Endothelial cell of umbilical vein (primary cell): ENCODE measurements around the gene PLXDC2.

Source experiments
- EZH2 ChIP-seq: IDR thresholded peaks from 2 replicates; pipeline ENCODE4 v1.6.1; 2012; ENCODE audit warnings: borderline replicate concordance, low read depth, mild to moderate bottlenecking, moderate library complexity, low read length, inconsistent platforms; ENCODE audit not compliant: severe bottlenecking
- GATA2 ChIP-seq: IDR thresholded peaks from 2 replicates; pipeline ENCODE4 v1.7.0; 2011; ENCODE audit warnings: low read depth, mild to moderate bottlenecking, moderate library complexity, mixed read lengths, low read length; ENCODE audit not compliant: insufficient read length, insufficient read depth
- JUN ChIP-seq: IDR thresholded peaks from 2 replicates; pipeline ENCODE4 v1.6.1; 2011; ENCODE audit warnings: borderline replicate concordance, low read depth; ENCODE audit not compliant: insufficient read length, insufficient read depth
- MAX ChIP-seq: IDR thresholded peaks from 2 replicates; pipeline ENCODE4 v1.6.1; 2011; ENCODE audit not compliant: insufficient read depth, insufficient read length
- MYC ChIP-seq: IDR thresholded peaks from one replicate; pipeline ENCODE4 v1.6.1; 2011; ENCODE audit warnings: mild to moderate bottlenecking, low read depth, low read length
- POLR2A ChIP-seq: IDR thresholded peaks from 2 replicates; pipeline ENCODE4 v1.6.1; 2012; ENCODE audit warnings: low read depth, mild to moderate bottlenecking, control low read depth, low read length
- POLR2AphosphoS5 ChIP-seq: IDR thresholded peaks from 2 replicates; pipeline ENCODE4 v1.6.1; 2012; ENCODE audit warnings: low read depth, mild to moderate bottlenecking, control low read depth, low read length, moderate library complexity; ENCODE audit not compliant: insufficient read depth
- TF ChIP-seq, protein P1 (sequence below), 2 donors: IDR thresholded peaks; 1 replicate in 1 of 2; 2 replicates in 1 of 2; pipeline ENCODE4 v1.5.1; 2011; ENCODE audit warnings: low read length in 2 of 2, mild to moderate bottlenecking in 2 of 2, moderate library complexity in 2 of 2, control low read depth in 1 of 2, inconsistent platforms in 1 of 2, low read depth in 1 of 2; ENCODE audit not compliant: insufficient read depth in 1 of 2; ENCODE audit errors: extremely low read depth in 1 of 2

DNA sequence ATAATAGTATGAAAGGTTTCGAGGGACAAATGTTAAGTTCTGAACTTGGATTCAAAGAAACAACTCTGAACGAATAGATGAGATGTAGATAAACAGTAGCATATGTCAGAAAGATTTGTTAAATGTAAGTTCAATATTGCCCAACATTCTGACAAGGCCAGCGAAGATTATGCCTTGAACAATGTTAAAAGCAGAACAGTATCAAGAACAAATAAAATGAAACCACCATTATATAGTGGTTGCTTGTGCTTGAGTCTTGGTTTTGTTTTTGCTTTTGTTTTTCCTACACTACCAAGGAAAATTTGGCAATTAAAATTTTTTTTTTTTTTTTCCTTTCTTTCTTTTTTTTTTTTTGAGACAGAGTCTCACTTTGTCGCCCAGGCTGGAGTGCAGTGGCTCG is 66.4 kb downstream of the PLXDC2 start:
- TF ChIP-seq, protein P1, sequence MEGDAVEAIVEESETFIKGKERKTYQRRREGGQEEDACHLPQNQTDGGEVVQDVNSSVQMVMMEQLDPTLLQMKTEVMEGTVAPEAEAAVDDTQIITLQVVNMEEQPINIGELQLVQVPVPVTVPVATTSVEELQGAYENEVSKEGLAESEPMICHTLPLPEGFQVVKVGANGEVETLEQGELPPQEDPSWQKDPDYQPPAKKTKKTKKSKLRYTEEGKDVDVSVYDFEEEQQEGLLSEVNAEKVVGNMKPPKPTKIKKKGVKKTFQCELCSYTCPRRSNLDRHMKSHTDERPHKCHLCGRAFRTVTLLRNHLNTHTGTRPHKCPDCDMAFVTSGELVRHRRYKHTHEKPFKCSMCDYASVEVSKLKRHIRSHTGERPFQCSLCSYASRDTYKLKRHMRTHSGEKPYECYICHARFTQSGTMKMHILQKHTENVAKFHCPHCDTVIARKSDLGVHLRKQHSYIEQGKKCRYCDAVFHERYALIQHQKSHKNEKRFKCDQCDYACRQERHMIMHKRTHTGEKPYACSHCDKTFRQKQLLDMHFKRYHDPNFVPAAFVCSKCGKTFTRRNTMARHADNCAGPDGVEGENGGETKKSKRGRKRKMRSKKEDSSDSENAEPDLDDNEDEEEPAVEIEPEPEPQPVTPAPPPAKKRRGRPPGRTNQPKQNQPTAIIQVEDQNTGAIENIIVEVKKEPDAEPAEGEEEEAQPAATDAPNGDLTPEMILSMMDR (IDR thresholded peaks at IDR 0.05; ENCODE audit: extremely low read depth in 1 of 2, insufficient read depth in 1 of 2, low read depth in 1 of 2, low read length in 2 of 2): no peak
- TF ChIP-seq POLR2A (no peak), EZH2 (no peak), MAX (no peak), GATA2 (no peak), POLR2AphosphoS5 (no peak), JUN (no peak), MYC (no peak)
